ENCODE data around the gene PHACTR1.
A peak's percentile ranks its signal among the peaks of the same experiment; 100 is the strongest.
"Not testable (repeated sequence)": the region's sequence is repeated elsewhere in the genome, so short reads cannot be mapped to it uniquely, and the experiment has no call there.

PHACTR1 gene

GRCh38 chr6:12749531-12750379, 33.2 kb downstream of the PHACTR1 start:
- DNase-seq: peak in 1 of 2 experiments; percentile 65

DNA sequence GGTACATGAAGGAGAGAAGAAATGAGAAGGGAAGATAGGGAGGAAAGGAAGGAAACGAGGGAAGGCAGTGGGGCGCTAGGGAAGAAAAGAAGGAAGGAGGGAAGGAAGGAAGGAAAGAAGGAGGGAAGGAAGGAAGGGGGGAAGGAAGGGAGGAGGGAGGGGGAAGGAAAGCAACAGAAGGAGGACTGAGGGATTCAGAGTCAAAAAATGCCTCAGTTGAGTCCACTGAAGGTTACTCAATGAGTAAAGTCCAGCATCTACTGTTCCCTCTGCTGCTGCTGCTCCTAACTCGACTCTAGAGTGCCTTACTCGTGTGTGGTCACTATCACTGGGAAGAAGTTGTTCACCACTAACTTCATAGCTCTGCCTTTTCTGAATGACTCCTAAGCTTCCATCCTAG, 33.8 kb downstream of the PHACTR1 start:
- no peak for DNase-seq

- DNase-seq: no peak
Observed at GRCh38 chr6:12751694-12752325, 35.2 kb downstream of the PHACTR1 start.

GRCh38 chr6:12753036-12753435, 36.5 kb downstream of the PHACTR1 start:
- DNase-seq: no peak

DNA sequence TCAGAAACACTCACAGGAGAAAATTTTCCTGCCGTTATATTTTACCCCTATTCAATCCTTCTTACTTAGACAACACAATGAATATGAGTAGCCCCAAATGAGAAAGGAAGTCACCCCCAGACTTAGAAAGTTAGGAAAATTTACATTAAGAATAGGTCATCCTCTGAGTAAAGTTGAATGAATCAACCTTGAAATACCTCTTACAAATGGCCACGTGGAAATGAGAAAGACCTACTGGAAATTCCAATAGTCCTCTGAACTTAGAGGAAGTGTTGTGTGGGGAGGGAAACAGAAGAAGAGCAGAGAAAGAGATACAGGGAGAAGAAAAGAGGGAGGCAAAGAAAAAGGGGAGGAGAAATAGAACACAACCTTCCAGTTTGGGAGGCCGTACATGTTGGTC, 43.7 kb downstream of the PHACTR1 start:
- DNase-seq: no peak

GRCh38 chr6:12760911-12761310, 44.3 kb downstream of the PHACTR1 start:
- DNase-seq: no peak

GRCh38 chr6:12761376-12762115, 45.0 kb downstream of the PHACTR1 start:
- DNase-seq: no peak

GRCh38 chr6:12762731-12763434, 46.3 kb downstream of the PHACTR1 start:
- not testable (repeated sequence) for DNase-seq

DNA sequence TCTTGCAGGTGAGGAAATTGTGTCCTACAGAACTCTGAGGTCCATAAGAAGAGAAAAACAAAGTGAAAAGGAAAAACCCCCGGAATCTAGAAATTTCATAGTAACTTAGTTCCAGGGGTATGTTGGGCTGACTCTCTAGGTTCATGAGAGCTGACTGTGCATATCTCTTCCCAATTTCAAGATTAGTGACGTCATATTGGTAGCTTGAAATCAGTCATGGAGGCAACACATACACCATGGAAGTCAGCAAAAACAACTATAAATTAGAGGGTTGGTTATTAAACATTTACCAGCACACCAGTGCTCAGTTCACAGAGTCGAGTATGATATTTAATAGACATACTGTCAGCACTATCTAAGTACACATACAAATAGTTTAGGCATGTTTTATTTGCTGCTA, 49.8 kb downstream of the PHACTR1 start:
- DNase-seq: no peak

DNA sequence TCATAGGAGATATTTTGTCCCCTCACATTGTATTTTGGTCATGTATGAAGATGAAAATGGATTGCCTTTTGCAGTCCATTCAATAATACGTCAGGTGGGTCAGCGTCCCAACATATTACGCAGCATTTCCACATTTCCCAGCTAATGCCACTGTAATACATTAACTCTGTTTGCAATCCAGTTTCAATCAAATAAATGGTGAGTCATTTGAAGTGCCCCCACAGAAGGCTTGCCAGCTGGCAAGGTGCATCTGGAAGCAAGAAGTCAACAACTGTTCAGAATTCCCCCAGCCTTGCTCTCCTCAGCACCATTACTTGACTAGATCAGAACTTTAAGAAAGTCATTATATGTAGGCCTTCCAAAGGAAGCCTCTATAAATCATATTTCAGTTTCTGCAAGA, 50.4 kb downstream of the PHACTR1 start:
- peak in 1 of 2 experiments; percentile 45 for DNase-seq

DNA sequence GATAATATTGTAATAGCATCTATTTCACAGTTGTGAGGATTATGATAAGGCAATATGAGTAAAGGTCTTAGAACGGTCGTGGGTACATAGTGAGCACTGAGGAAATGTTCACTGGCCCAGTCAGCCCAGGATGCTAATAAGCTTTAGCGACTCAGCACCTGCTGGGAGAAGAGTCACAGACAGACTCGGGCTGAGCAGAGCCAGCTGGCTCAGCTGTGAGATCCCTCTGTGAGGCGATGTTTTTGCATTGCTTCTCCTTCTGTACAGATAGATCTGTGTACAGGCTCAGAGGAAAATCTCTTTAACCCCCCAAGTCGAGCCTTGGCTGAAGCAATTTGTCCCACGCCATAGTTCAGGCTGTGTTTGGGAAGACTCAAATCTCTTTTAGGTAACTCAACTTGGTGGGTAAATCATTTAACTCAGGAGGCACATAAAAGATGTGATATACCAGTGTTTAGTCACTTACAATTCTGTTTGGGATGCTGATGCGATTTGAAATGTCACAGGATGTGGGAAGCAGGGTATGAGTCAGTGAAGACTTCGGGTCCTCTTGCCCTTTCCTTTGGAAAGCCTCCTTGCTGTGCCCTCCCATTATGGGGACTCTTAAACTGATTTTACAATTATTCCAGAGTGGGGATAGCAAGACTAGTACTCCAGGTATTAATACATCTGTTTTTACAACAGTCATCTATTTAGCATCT, 53.1 kb downstream of the PHACTR1 start:
- peak; percentile 12 to 69 for DNase-seq

DNA sequence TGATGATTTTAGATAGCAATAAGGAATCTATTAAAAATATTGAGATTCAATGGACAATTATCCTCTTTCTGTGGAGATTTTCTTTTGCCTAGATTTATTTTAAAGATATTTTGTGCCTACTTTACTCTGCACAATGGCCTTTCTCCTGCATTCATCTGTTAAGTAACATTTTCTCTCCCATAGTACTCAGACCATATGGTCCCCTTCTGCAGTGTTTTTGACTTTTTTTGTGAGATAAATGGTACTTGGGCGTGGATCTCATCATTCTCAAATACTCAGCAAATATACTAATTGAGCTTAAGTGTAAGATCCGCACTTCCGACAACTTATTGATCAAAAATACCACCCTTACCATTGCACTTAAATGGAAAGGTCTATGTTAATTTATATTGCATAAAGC, 55.8 kb downstream of the PHACTR1 start:
- DNase-seq: no peak

DNA sequence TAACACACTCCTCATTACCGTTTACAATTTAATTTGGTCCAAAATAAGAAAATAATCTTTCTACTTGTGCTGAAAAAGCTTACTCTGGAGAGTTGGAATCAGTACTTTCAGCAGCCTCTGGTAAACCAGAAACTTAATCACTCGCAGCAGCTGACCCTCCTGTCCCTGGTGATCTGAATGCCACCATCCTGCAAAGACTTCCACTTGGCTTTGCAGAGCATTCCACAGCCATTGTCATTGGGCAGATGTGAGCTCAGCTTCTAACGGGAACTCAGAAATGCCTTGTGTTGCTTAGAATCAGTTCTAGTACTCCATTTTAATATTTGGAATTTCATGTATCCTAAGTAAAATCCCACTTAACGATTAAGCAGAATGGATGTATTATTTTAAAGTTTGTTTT, 59.7 kb downstream of the PHACTR1 start:
- no peak for DNase-seq

GRCh38 chr6:12779772-12780171, 63.2 kb downstream of the PHACTR1 start:
- DNase-seq: no peak

GRCh38 chr6:12782136-12782535, 65.6 kb downstream of the PHACTR1 start:
- DNase-seq: no peak

DNA sequence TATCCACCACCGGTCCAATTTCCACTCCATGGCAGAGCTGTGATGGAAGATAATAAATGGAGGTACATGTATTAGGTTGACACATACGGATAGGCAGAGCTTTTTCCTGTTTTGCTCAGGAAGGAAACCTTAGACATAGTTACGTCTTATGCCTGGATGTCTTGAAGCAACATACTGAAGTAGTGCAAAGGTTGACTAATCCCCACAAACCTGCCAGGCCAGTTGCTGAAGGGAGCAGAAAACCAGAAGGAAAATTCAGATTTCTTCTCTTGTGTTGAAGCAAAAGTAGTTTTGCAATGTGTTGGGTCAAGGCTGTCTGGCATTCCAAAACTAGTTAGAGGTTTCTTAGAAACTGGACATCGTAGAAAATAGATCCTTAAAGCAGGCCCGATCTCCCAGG, 68.7 kb downstream of the PHACTR1 start:
- DNase-seq: no peak

GRCh38 chr6:12785921-12786320, 69.4 kb downstream of the PHACTR1 start:
- DNase-seq: no peak

GRCh38 chr6:12791371-12791770, 74.8 kb downstream of the PHACTR1 start:
- DNase-seq: no peak

- DNase-seq: no peak
Observed at GRCh38 chr6:12798326-12798725, 81.8 kb downstream of the PHACTR1 start.

DNA sequence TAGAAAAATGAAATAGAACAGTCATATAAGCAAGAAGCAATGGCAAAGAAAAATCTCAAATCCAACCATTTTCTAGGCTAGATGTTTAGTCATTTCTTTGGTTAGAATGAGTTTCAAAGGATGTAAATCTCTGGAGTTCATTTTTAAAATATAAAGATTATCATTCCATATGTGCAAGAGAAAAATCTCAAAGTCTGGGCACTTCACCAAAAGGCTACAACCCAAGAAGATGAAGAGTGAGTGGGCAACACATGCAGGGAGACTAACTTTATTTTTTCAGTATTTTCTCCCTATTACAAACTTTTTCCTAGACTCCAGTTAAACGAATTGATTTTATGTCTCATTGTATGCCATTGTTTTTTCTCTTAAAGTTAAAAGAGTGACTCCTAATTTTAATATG, 83.6 kb downstream of the PHACTR1 start:
- no peak for DNase-seq

- no peak for DNase-seq
Observed at GRCh38 chr6:12801141-12801540, 84.6 kb downstream of the PHACTR1 start.

DNA sequence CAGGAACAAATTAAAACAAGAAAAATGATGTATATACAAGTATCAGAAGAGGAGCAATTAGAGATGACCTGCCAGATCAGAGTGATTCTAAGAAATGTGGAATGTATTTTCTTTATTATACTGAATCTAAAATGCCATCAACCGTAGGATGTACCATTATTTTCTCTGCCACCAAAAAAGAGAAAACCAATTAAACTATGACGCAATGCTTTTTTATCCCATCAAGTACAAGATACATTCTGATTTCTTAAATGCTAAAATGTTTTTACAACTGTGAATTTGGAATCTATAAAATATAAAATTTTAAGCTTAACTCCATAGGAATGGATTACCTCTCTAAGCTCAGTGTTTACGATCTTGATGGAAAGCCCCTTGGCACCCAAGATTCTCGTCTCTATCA, 85.9 kb downstream of the PHACTR1 start:
- DNase-seq: no peak

DNA sequence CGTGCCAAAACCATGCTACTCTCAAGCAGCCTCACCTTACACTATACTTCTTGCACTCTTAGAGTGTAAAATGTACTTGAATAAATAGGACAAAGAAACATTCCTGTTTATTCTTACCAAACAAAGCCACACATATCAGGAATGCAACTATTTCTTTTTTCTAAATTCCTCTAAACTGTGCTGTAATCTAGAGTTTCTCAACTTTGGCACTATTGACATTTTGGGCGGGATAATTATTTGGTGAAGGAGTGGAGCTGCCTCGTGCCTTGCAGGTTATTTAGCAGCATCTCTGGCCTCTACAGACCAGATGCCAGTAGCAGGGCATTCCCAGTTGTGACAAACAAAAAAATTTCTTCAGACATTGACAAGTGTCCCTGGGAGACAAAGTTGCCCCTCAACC, 86.9 kb downstream of the PHACTR1 start:
- no peak for DNase-seq
